K562 (cell line): ENCODE results near the gene EFEMP2. TPM values are rescaled to one million over a fixed set of nuclear protein-coding genes. Genes with fewer than 3 reads are reported as not detected.

Experiments used
- ATAC-seq: fragments of 200-7000 bp; cut with Tn5 transposase; 3 replicates; pipeline ENCODE4 v1.9.1; 2020; ENCODE audit warnings: moderate library complexity
- BruUV-seq: library from RNA; stranded (reverse); fragments of 400-500 nt; replicated peaks from 2 replicates; lab custom pipeline; 2021; lab: Mats Ljungman, UMichigan
- CTCF ChIA-PET: fragments of 300-600 bp; formaldehyde crosslinking; extraction: SDS; loops from one replicate; lab custom pipeline; 2021; ENCODE audit warnings: low intra/inter-chr PET ratio; lab: Yijun Ruan, JAX
- POLR2A ChIA-PET: fragments of 300-600, 350-650 bp; sonication (Branson Sonifier 250); formaldehyde crosslinking; extraction: SDS; loops from one replicate; lab custom pipeline; 2021; ENCODE audit warnings: antibody characterized with exemption, inconsistent platforms; lab: Yijun Ruan, JAX
- DNase-seq, 4 experiments: peaks; one replicate each; pipeline versions ENCODE4 v3.0.0 to v3.0.0-alpha.2; 2011 to 2018; ENCODE audit warnings: low spot score in 3 of 4, mixed read lengths in 3 of 4; ENCODE audit errors: extremely low read depth in 1 of 4
- FAIRE-seq: peaks from 2 replicates; lab custom pipeline; 2011; peaks lifted over from hg19 to GRCh38; lab: Jason Lieb, UNC
- H2AFZ ChIP-seq: 2 replicates; pipeline ENCODE4 v1.6.0; 2011; ENCODE audit warnings: low read depth, low read length, control low read depth, inconsistent platforms
- H3K27ac ChIP-seq: fragments of 200-600 bp; 3 replicates; pipeline ENCODE4 v1.8.0; 2011; ENCODE audit warnings: low read depth, mild to moderate bottlenecking, control low read depth, inconsistent platforms, low read length, moderate library complexity, mixed read lengths; ENCODE audit errors: extremely low read depth
- H3K27me3 ChIP-seq, 2 experiments: fragments of 300-600 bp in 1 of 2; 2 replicates in 1 of 2; 3 replicates in 1 of 2; pipeline versions ENCODE4 v1.6.0 to v1.8.0; 2011; ENCODE audit warnings: inconsistent platforms in 2 of 2, low read length in 2 of 2, mild to moderate bottlenecking in 1 of 2, mixed read lengths in 1 of 2, moderate library complexity in 1 of 2; ENCODE audit not compliant: control insufficient read depth in 2 of 2, insufficient read depth in 2 of 2
- H3K36me3 ChIP-seq: fragments of 300-600 bp; 3 replicates; pipeline ENCODE4 v1.8.0; 2011; ENCODE audit warnings: mild to moderate bottlenecking, low read length, inconsistent platforms; ENCODE audit not compliant: control insufficient read depth, insufficient read depth
- H3K4me1 ChIP-seq, 2 experiments: fragments of 200-600 bp in 1 of 2; replicated peaks in 1 of 2; 2 replicates in 1 of 2; 3 replicates in 1 of 2; pipeline versions ENCODE4 v1.5.1 to v1.8.0; 2011; ENCODE audit warnings: inconsistent platforms in 2 of 2, low read length in 2 of 2, mild to moderate bottlenecking in 1 of 2, mixed read lengths in 1 of 2, moderate library complexity in 1 of 2; ENCODE audit not compliant: control insufficient read depth in 2 of 2, insufficient read depth in 2 of 2
- H3K4me2 ChIP-seq: 2 replicates; pipeline ENCODE4 v1.6.1; 2011; ENCODE audit warnings: low read length, control low read depth, inconsistent platforms, mixed read lengths; ENCODE audit not compliant: insufficient read depth
- H3K4me3 ChIP-seq: fragments of 200-600 bp; sonication (generic), shearing (Covaris generic); 2 replicates; pipeline ENCODE4 v1.5.1; 2016; ENCODE audit warnings: control low read depth, inconsistent platforms
- H3K79me2 ChIP-seq: fragments of 200-600 bp; 3 replicates; pipeline ENCODE4 v1.8.0; 2011; ENCODE audit warnings: low read length, inconsistent platforms; ENCODE audit not compliant: control insufficient read depth, insufficient read depth
- H3K9ac ChIP-seq, 2 experiments: 2 replicates each; pipeline versions ENCODE4 v1.6.0 to v1.6.1; 2011; ENCODE audit warnings: low read depth in 2 of 2, low read length in 2 of 2, control low read depth in 1 of 2, inconsistent platforms in 1 of 2, mild to moderate bottlenecking in 1 of 2, mixed read lengths in 1 of 2; ENCODE audit not compliant: insufficient read depth in 1 of 2
- H3K9me1 ChIP-seq: one replicate; pipeline ENCODE4 v1.6.0; 2011; ENCODE audit warnings: inconsistent platforms, mild to moderate bottlenecking, low read length, moderate library complexity; ENCODE audit not compliant: control insufficient read depth, insufficient read depth
- H3K9me3 ChIP-seq: replicated peaks from 2 replicates; pipeline ENCODE4 v1.5.1; 2011; ENCODE audit warnings: low read depth, low read length, inconsistent platforms; ENCODE audit not compliant: control insufficient read depth, insufficient read depth
- H4K20me1 ChIP-seq: replicated peaks from 2 replicates; pipeline ENCODE4 v1.6.1; 2011; ENCODE audit warnings: low read length, inconsistent platforms, mixed read lengths; ENCODE audit not compliant: control insufficient read depth, insufficient read depth
- GABPB2 ChIP-seq: fragments of 250-450 bp; sonication (Bioruptor Pico); conservative IDR thresholded peaks from 2 replicates; pipeline ENCODE4 v1.5.1; 2021; ENCODE audit warnings: mild to moderate bottlenecking
- PCBP1 ChIP-seq: fragments of 200-400 bp; formaldehyde crosslinking; IDR thresholded peaks from 2 replicates; pipeline ENCODE4 v1.6.1; 2018; ENCODE audit warnings: mild to moderate bottlenecking, low read depth, low read length; ENCODE audit not compliant: poor library complexity, severe bottlenecking
- POLR2AphosphoS5 ChIP-seq: IDR thresholded peaks from 2 replicates; pipeline ENCODE4 v1.6.1; 2011; ENCODE audit warnings: mild to moderate bottlenecking, low read depth, low read length, moderate library complexity; ENCODE audit not compliant: control insufficient read depth, insufficient read depth
- RBM22 ChIP-seq: fragments of 200-400 bp; formaldehyde crosslinking; IDR thresholded peaks from 2 replicates; pipeline ENCODE4 v1.6.1; 2018; ENCODE audit warnings: low read length, low read depth; ENCODE audit not compliant: poor library complexity, severe bottlenecking
- ZKSCAN1 ChIP-seq: fragments of 150-350 bp; IDR thresholded peaks from 2 replicates; pipeline ENCODE4 v1.6.1; 2016; ENCODE audit warnings: low read depth, low read length
- WGBS: fragments of 100-300 bp; shearing (Covaris generic); methylation state at CpG from one replicate; pipeline ENCODE4 v1.1.6; 2016; ENCODE audit warnings: low coverage, mixed read lengths; ENCODE audit not compliant: insufficient coverage; ENCODE audit errors: missing lambda C conversion rate; 5-methylcytosine and 5-hydroxymethylcytosine counted together
- in situ Hi-C: fragments of 300-500 bp; cut with MboI; formaldehyde crosslinking; loops from 4 replicates; pipeline ENCODE4 v1.15.0; 2018; ENCODE audit warnings: inconsistent platforms, mixed read lengths
- intact Hi-C: fragments of 100-400 bp; cut with micrococcal nuclease; formaldehyde crosslinking; loops from 2 replicates; pipeline ENCODE4 v1.14.2; 2022
- polyA plus RNA-seq, 8 experiments: library from polyadenylated mRNA; depleted of rRNA in 4 of 8; stranded (reverse) in 5 of 8; unstranded in 3 of 8; fragments of >200 nt; fragmentation: Nextera tagmentation in 2 of 8; fragmentation: Illumina TruSeq in 1 of 8; extraction: Ambion mirVana in 2 of 8; extraction: Trizol in 1 of 8; gene quantifications; 2 replicates each; pipeline versions ENCODE4 v1.2.1 to v1.2.3, GENCODE V29; 2011 to 2014; ENCODE audit warnings: inconsistent platforms in 1 of 8, missing spikeins in 1 of 8
- total RNA-seq, 7 experiments: library from RNA; depleted of rRNA in 6 of 7; stranded (reverse); fragments of >200 nt in 6 of 7; fragmentation: Illumina TruSeq in 2 of 7; extraction: Trizol in 2 of 7; gene quantifications; 2 replicates each; pipeline versions ENCODE4 v1.2.1 to v1.2.3, GENCODE V29; 2011 to 2021; ENCODE audit warnings: low replicate concordance in 1 of 7
- TF ChIP-seq, protein P1 (sequence below): sonication (generic); formaldehyde crosslinking; IDR thresholded peaks from 2 replicates; pipeline ENCODE4 v1.8.1; 2023; ENCODE audit warnings: mild to moderate bottlenecking, missing genetic modification reagents

EFEMP2 gene
- total and polyA plus RNA-seq, 9 of the 15 experiments (the other 6 are each of a cell fraction or from before 2014, with no cell fraction given): 0.07 to 2.9 (median 0.69) TPM; not detected in 1

GRCh38 chr11:65863889-65864705, 8.5 kb downstream of the EFEMP2 start:
- intact Hi-C loops (no loop called here), in situ Hi-C loops (no loop called here)
- TF ChIP-seq, protein P1, sequence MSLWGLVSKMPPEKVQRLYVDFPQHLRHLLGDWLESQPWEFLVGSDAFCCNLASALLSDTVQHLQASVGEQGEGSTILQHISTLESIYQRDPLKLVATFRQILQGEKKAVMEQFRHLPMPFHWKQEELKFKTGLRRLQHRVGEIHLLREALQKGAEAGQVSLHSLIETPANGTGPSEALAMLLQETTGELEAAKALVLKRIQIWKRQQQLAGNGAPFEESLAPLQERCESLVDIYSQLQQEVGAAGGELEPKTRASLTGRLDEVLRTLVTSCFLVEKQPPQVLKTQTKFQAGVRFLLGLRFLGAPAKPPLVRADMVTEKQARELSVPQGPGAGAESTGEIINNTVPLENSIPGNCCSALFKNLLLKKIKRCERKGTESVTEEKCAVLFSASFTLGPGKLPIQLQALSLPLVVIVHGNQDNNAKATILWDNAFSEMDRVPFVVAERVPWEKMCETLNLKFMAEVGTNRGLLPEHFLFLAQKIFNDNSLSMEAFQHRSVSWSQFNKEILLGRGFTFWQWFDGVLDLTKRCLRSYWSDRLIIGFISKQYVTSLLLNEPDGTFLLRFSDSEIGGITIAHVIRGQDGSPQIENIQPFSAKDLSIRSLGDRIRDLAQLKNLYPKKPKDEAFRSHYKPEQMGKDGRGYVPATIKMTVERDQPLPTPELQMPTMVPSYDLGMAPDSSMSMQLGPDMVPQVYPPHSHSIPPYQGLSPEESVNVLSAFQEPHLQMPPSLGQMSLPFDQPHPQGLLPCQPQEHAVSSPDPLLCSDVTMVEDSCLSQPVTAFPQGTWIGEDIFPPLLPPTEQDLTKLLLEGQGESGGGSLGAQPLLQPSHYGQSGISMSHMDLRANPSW (CRISPR knock-in tag): no peak
- TF ChIP-seq RBM22 (peak; percentile 31), ZKSCAN1 (0 out of 2 replicates have a peak, but pooled peaks have one; percentile 60), POLR2AphosphoS5 (0 out of 2 replicates have a peak, but pooled peaks have one; percentile 5), PCBP1 (peak; percentile 3), GABPB2 (CRISPR knock-in tag) (no peak)
- H2AFZ ChIP-seq: no peak overlapping the region
- BruUV-seq: no TSS peak
- no peaks in the 10 kb centered on the region; a peak in 1 of 5 replicates for H3K27me3 ChIP-seq
- H3K4me3 ChIP-seq: no peak overlapping the region
- H4K20me1 ChIP-seq: no peaks in the 10 kb centered on the region
- peaks cover 26% of the 10 kb centered on the region for H3K79me2 ChIP-seq
- H3K27ac ChIP-seq: no peak overlapping the region
- H3K9me3 ChIP-seq: no peaks in the 10 kb centered on the region
- peaks cover 22 to 79% of the 10 kb centered on the region in 2 experiments for H3K4me1 ChIP-seq
- ATAC-seq (no peak), DNase-seq (no peak), FAIRE-seq (no peak)
- ChIA-PET CTCF (no interaction called here), POLR2A (interaction anchor here (0.5 to 8.2 kb wide), 7 partner anchors 8 to 46 kb away, joined by 3 to 147 read pairs (median 4); partner anchors contain the start of genes CCDC85B, CTSW and FIBP)
- H3K9me1 ChIP-seq: no peaks in the 10 kb centered on the region
- 86% methylated on average over 12 of the region's 12 CpGs for WGBS
- peaks cover 72% of the 10 kb centered on the region; the same call in 2 of the 3 replicates for H3K36me3 ChIP-seq
- peak overlapping the region in 1 of 2 experiments; percentile 7; a peak in 1 of 4 replicates for H3K9ac ChIP-seq
- no peak overlapping the region for H3K4me2 ChIP-seq
